HFFc6 (cell line): ENCODE data around the gene TOMT. TPM values are rescaled to one million over a fixed set of nuclear protein-coding genes. Genes with fewer than 3 reads are reported as not detected.
"Not testable (repeated sequence)": the region's sequence is repeated elsewhere in the genome, so short reads cannot be mapped to it uniquely, and the experiment has no call there.

Experiments used
- DNase-seq: peaks from one replicate; pipeline ENCODE4 v3.0.0-alpha.2; 2018
- H3K27ac Mint-ChIP-seq: 2 replicates; pipeline ENCODE4 v1.8.0; 2020; ENCODE audit warnings: mild to moderate bottlenecking, mixed read lengths
- H3K27me3 Mint-ChIP-seq: 2 replicates; pipeline ENCODE4 v1.8.0; 2021; ENCODE audit warnings: mild to moderate bottlenecking, moderate library complexity, mixed read lengths; ENCODE audit not compliant: insufficient read depth
- H3K36me3 Mint-ChIP-seq: 2 replicates; pipeline ENCODE4 v1.8.0; 2021; ENCODE audit warnings: low read depth, mixed read lengths
- H3K4me1 Mint-ChIP-seq: 2 replicates; pipeline ENCODE4 v1.8.0; 2020; ENCODE audit warnings: low read depth, mixed read lengths
- H3K4me3 Mint-ChIP-seq: 2 replicates; pipeline ENCODE4 v1.8.0; 2020; ENCODE audit warnings: mild to moderate bottlenecking, moderate library complexity, mixed read lengths
- H3K9me3 Mint-ChIP-seq: 2 replicates; pipeline ENCODE4 v1.8.0; 2020; ENCODE audit warnings: mild to moderate bottlenecking, mixed read lengths
- total RNA-seq, 6 experiments: library from RNA; stranded (reverse); fragmentation: NEBNext Ultra II Directional; extraction: Animal tissue kit (Norgen Biotek cat#: 25700); gene quantifications; 2 replicates in 1 of 6; 3 replicates in 5 of 6; pipeline ENCODE4 v1.2.3, GENCODE V29; 2021
- TF ChIP-seq, protein P1 (sequence below): fragments of 200-600 bp; sonication (generic); IDR thresholded peaks from 2 replicates; pipeline ENCODE4 v1.5.0; 2021; ENCODE audit warnings: antibody characterized with exemption, mild to moderate bottlenecking

TOMT gene
- total RNA-seq, 6 experiments from 2014 or later: not detected

DNA sequence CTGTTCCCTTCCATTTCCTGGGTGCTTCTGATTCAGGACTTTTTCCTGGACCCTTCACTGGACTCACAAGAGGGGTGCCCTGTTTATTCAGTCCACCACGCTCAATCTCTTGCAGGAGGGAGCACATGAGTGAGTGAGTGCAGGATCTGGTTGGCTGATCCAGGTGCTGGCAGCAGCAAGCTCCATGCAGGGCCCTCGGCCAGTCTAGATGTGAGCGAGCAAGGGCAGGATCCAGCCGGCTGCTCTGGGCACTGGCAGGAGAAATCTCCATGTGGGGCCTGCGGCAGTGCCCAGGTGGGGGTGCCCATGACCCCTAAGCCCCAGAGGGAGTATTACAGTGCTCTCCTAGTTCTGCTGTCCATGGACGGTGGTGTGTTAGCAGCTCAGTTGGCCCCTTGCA, 18.3 kb downstream of the TOMT start:
- DNase-seq: no peak
- peaks cover 21% of the 10 kb centered on the region for H3K4me1 Mint-ChIP-seq
- H3K27me3 Mint-ChIP-seq: no peaks in the 10 kb centered on the region; the same call in 1 of the 2 replicates
- no peak overlapping the region for H3K4me3 Mint-ChIP-seq
- TF ChIP-seq, protein P1, sequence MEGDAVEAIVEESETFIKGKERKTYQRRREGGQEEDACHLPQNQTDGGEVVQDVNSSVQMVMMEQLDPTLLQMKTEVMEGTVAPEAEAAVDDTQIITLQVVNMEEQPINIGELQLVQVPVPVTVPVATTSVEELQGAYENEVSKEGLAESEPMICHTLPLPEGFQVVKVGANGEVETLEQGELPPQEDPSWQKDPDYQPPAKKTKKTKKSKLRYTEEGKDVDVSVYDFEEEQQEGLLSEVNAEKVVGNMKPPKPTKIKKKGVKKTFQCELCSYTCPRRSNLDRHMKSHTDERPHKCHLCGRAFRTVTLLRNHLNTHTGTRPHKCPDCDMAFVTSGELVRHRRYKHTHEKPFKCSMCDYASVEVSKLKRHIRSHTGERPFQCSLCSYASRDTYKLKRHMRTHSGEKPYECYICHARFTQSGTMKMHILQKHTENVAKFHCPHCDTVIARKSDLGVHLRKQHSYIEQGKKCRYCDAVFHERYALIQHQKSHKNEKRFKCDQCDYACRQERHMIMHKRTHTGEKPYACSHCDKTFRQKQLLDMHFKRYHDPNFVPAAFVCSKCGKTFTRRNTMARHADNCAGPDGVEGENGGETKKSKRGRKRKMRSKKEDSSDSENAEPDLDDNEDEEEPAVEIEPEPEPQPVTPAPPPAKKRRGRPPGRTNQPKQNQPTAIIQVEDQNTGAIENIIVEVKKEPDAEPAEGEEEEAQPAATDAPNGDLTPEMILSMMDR: no peak
- peaks cover 27% of the 10 kb centered on the region for H3K9me3 Mint-ChIP-seq
- H3K27ac Mint-ChIP-seq: no peak overlapping the region
- peaks cover 29% of the 10 kb centered on the region for H3K36me3 Mint-ChIP-seq

DNA sequence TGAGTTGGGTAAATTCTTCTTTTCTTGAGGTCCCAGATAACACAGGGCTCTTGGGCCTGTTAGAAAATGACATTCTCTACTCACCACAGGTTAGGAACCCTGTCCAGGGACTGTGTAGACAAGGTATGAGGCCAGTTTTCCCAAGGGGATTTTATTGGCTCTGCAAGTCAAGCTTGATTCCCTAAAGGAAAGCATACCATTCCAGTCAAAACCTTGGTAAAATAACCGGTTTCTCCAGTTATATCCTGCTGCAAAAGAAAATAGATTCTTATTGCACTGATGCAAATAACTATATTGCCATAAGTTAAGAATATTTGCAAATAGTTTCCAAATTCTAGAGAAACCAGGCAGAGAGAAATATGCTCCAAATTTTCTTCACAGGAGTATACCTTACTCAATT, 20.2 kb downstream of the TOMT start:
- peaks cover 30% of the 10 kb centered on the region for H3K9me3 Mint-ChIP-seq
- H3K4me1 Mint-ChIP-seq: peaks cover 19% of the 10 kb centered on the region
- TF ChIP-seq, protein P1: no peak

DNA sequence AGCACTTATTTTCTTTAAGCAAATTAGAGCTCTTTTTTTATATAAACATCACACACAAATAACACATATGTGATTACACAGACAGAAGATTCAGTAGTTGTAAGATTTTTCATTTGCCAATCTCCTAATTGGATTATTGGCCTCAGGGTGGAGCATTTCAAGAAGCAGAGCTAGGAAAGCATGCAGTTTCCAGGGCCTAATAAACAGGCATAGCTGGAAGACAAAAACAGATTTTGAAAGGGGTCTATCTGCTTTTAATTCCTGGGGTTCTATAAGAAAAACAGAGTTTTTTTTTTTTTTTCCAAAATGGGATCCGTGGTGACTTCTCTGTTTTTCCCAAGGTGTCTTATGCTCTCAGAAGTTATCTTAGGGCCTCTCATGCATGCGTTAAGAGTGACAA, 22.2 kb downstream of the TOMT start:
- TF ChIP-seq, protein P1: no peak
- no peak overlapping the region for H3K4me3 Mint-ChIP-seq
- H3K36me3 Mint-ChIP-seq: peaks cover 37% of the 10 kb centered on the region
- no peak overlapping the region for H3K27ac Mint-ChIP-seq
- peaks cover 14% of the 10 kb centered on the region for H3K4me1 Mint-ChIP-seq
- no peaks in the 10 kb centered on the region for H3K27me3 Mint-ChIP-seq
- peaks cover 30% of the 10 kb centered on the region for H3K9me3 Mint-ChIP-seq
- DNase-seq: no peak

More for the DNA sequence above, 20.2 kb downstream of the TOMT start:
- DNase-seq: no peak
- H3K27ac Mint-ChIP-seq: no peak overlapping the region
- peaks cover 37% of the 10 kb centered on the region for H3K36me3 Mint-ChIP-seq
- H3K4me3 Mint-ChIP-seq: no peak overlapping the region
- no peaks in the 10 kb centered on the region; the same call in 1 of the 2 replicates for H3K27me3 Mint-ChIP-seq

DNA sequence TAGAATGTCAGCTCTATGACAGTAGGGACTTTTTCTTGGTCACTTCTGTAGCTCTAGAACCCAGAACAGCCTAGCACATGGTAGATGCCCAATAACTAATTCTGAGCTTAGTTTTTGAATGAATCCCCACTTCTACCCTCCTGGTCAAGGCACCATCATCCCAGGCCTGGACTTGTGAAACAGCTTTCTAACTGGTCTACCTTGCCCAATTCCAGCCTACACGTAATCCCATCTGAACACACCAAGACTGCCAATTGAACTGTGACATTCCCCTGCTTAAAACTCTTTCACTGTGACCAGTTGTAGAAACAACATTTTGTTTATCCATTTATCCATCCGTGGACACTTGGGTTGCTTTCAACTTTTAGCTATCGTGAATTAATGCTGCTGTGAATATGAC, 23.7 kb downstream of the TOMT start:
- no peak for DNase-seq
- Mint-ChIP-seq H3K9me3 (peaks cover 29% of the 10 kb centered on the region), H3K27ac (no peak overlapping the region), H3K36me3 (peaks cover 34% of the 10 kb centered on the region), H3K27me3 (no peaks in the 10 kb centered on the region), H3K4me3 (no peak overlapping the region), H3K4me1 (peaks cover 12% of the 10 kb centered on the region)
- TF ChIP-seq, protein P1: no peak

DNA sequence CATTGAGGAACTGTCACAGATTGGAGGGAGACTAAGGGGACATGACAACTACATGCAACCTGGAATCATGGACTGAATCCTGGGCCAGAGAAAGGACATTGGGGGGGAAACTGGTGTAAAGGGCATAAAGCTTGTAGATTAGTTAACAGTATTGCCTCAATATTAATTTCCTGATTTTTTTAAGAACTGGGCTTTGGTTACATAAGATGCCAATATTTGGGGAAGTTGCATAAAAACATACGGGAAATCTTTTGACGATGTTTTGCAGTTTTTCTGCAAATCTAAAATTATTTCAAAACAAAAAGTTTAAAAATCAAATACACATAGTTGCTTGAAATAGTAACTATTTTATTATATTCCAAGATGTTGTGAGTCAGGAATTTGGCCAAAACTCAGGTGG, 26.9 kb downstream of the TOMT start:
- no peak overlapping the region for H3K4me3 Mint-ChIP-seq
- no peak overlapping the region for H3K27ac Mint-ChIP-seq
- H3K36me3 Mint-ChIP-seq: peaks cover 31% of the 10 kb centered on the region
- peaks cover 33% of the 10 kb centered on the region for H3K4me1 Mint-ChIP-seq
- H3K27me3 Mint-ChIP-seq: no peaks in the 10 kb centered on the region; the same call in 1 of the 2 replicates
- no peak for DNase-seq
- TF ChIP-seq, protein P1: no peak
- H3K9me3 Mint-ChIP-seq: peaks cover 29% of the 10 kb centered on the region

DNA sequence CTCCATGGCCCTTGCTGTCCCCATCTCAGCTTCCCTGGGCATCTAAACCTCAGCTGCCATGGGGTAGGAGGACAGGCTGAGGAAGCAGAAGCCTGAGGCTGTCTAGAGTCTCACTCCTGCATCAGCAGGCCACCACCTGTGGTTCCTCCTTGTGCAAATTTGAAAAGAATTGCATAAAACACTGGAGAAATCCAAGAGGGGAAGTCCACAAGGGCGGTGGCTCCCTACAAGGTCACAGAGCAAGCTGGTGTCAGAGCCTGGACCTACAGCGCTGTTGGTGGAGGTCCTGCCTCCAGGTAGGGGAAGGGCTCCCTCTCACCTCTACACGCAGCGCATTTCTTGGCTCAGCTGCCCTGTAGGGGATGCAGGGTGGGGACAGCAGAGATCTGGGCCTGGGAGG, 29.7 kb downstream of the TOMT start, which contains the start of gene FOLR3:
TSS of gene FOLR3 (plus strand) at position 253 of the 400 bp plus-strand sequence. CDS start 228 bp downstream, outside the sequence.
- Mint-ChIP-seq H3K27ac (peak within 1 kb of the TSS; percentile 67; the same call in 1 of the 2 replicates), H3K4me1 (peaks cover 42% of the 10 kb centered on the region), H3K9me3 (peaks cover 12% of the 10 kb centered on the region; the same call in 1 of the 2 replicates), H3K36me3 (peaks cover 13% of the 10 kb centered on the region; the same call in 1 of the 2 replicates)
- H3K4me3 Mint-ChIP-seq, DNase-seq, H3K27me3 Mint-ChIP-seq: not testable (repeated sequence)
